Brain microvascular endothelial cell (primary cell): ENCODE results near the gene RBFOX2.
"Not testable (repeated sequence)": the region's sequence is repeated elsewhere in the genome, so short reads cannot be mapped to it uniquely, and the experiment has no call there.

Source experiments
- DNase-seq: peaks from one replicate; pipeline ENCODE4 v3.0.0-alpha.2; 2020
- H3K27ac ChIP-seq: fragments of 250-450 bp; sonication (Bioruptor Pico); 2 replicates; pipeline ENCODE4 v1.5.1; 2020; ENCODE audit warnings: mild to moderate bottlenecking, moderate library complexity
- H3K27me3 ChIP-seq: fragments of 250-450 bp; sonication (Bioruptor Pico); replicated peaks from 2 replicates; pipeline ENCODE4 v1.5.1; 2020; ENCODE audit warnings: mild to moderate bottlenecking
- H3K36me3 ChIP-seq: fragments of 250-450 bp; sonication (Bioruptor Pico); replicated peaks from 2 replicates; pipeline ENCODE4 v1.5.1; 2020; ENCODE audit warnings: mild to moderate bottlenecking
- H3K4me3 ChIP-seq: 2 replicates; pipeline ENCODE4 v1.5.1; 2011; ENCODE audit warnings: low read depth, mild to moderate bottlenecking, control low read depth, low read length, moderate library complexity
- in situ Hi-C: cut with HindIII; loops from 2 replicates; pipeline ENCODE4 v1.10.0; 2017; ENCODE audit warnings: low sequenced_read_pairs, low pct_ligation_motif_present
- TF ChIP-seq, protein P1 (sequence below): IDR thresholded peaks from 2 replicates; pipeline ENCODE4 v1.5.1; 2011; ENCODE audit warnings: low read depth, mild to moderate bottlenecking, moderate library complexity, low read length, control low read depth, inconsistent platforms; ENCODE audit errors: missing control alignments

RBFOX2 gene

DNA sequence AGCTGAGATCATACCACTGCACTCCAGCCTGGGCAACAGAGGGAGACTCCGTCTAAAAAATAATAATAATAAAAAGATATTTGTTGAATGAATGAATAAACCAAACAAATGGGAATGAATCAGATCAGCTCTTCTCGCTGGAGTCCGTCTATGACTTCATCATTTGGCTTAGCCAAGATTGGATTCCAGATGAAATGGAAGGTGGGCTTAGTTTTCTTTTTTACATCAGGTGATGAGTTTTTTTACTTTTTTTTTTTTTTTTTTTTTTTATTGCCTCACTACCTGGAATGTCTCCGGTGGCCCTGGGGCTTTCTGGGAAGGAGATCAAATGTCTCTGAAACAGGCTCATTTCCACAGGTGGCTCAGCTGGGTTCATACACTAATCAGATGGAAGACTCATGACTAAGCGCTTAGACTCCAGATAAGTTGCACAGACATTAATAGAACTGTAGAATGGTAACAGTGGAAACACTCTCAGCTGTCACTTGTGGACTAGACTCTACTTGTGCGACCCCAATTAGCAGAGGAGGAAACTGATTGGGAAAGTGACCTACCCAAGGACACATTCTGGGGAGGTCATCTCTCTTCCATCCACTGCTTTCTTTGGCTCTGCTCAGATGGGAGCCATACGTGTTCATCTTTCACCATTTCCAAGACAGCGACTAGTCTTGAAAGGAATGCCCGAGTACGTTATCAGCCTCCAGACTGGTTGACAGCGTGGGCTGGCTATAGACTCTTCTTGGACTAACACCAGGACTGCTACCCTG is 20.5 kb upstream of the RBFOX2 start:
- no peaks in the 10 kb centered on the region for H3K27me3 ChIP-seq
- H3K36me3 ChIP-seq = no peaks in the 10 kb centered on the region
- DNase-seq = peak; percentile 52
- peak overlapping the region; percentile 38 for H3K27ac ChIP-seq
- TF ChIP-seq, protein P1, sequence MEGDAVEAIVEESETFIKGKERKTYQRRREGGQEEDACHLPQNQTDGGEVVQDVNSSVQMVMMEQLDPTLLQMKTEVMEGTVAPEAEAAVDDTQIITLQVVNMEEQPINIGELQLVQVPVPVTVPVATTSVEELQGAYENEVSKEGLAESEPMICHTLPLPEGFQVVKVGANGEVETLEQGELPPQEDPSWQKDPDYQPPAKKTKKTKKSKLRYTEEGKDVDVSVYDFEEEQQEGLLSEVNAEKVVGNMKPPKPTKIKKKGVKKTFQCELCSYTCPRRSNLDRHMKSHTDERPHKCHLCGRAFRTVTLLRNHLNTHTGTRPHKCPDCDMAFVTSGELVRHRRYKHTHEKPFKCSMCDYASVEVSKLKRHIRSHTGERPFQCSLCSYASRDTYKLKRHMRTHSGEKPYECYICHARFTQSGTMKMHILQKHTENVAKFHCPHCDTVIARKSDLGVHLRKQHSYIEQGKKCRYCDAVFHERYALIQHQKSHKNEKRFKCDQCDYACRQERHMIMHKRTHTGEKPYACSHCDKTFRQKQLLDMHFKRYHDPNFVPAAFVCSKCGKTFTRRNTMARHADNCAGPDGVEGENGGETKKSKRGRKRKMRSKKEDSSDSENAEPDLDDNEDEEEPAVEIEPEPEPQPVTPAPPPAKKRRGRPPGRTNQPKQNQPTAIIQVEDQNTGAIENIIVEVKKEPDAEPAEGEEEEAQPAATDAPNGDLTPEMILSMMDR = no peak
- in situ Hi-C loops = no loop called here
- no peak overlapping the region for H3K4me3 ChIP-seq

DNA sequence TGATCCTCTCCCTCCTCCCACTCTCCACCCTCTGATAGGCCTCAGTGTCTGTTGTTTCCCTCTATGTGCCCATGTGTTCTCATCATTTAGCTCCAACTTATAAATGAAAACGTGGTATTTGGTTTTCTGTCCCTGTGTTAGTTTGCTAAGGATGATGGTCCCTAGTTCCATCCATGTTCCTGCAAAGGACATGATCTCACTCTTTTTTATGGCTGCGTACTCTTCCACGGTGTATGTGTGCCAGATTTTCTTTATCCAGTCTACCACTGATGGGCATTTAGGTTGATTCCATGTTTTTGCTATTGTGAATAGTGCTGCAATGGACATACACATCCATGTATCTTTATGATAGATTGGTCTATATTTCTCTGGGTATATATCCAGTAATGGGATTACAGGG is 15.9 kb upstream of the RBFOX2 start:
- in situ Hi-C loops, H3K27ac ChIP-seq, H3K36me3 ChIP-seq, H3K27me3 ChIP-seq, DNase-seq, H3K4me3 ChIP-seq: not testable (repeated sequence)

DNA sequence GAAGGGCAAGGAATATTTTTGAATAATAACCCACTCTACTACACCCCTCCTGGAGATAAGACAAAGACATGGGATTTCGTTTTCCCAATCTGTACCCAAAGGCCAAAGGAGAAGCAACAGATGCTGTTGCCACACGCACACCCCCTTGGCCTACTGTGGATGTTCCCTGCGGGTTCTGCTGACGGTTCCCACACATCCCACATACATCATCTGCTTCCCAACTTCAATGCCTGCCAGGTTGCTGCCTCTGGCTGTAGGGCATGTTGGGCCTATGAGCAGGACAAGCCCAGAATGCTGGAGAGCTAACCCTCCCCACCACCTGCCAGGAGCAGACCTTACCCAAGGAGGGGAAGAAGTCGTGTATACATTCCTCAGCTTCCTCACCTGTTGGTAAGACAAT is 13.6 kb upstream of the RBFOX2 start:
- TF ChIP-seq, protein P1 = no peak
- Histone ChIP-seq H3K36me3 (no peaks in the 10 kb centered on the region), H3K27me3 (no peaks in the 10 kb centered on the region), H3K27ac (no peak overlapping the region), H3K4me3 (no peak overlapping the region)
- in situ Hi-C loops = no loop called here
- DNase-seq = no peak

DNA sequence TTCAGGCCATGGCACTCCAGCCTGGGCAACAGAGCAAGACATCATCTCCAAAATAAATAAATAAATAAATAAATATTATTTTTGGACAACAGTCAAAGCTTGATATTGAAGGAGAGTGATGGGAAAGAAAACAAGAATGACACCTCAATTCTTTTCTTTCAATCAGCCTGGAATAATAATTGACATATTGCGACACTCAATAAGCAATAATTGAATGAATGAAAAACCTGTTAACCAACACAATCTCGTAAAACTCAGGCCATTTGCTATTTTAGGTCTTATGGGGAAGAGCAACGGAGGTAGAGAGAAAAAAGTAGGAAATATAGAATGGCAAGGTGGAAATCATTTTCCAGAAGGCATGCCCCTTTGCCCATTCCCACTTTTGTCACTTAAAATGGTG is 10.5 kb upstream of the RBFOX2 start:
- DNase-seq = no peak
- TF ChIP-seq, protein P1 = no peak
- Histone ChIP-seq H3K27me3 (no peaks in the 10 kb centered on the region), H3K4me3 (no peak overlapping the region), H3K27ac (no peak overlapping the region), H3K36me3 (no peaks in the 10 kb centered on the region)
- in situ Hi-C loops = no loop called here

DNA sequence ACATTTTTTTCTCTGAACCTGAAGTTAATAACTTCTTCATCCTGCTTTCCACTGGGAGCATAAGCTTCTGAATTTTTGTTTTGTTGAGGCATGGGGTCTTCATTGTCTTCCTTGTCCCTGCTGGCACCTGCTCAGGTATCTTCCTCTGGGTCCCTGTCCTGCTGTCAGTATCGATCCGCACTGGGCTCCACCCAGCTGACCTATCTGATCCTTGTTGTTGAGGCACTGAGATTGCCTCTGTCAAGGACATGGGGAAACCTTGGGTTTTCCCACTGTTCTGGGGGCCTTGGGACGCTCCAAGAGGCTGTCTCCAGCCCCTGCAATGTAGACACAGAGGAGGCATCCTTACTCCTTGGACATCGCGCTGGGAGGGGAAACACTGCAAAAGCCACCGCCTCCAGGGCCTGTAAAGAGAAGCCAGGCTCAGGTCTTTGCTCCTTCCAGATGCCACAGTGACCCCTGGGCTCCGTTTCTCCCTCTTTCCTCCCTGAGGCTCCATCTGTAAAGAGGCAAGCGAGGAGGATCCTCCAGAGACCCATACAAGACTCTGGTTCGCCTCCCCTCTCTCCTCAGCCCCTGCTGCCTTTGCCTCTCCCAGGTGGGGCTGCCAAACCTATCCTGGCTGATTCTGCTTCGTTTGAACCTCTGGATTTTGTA is 8.6 kb upstream of the RBFOX2 start:
- TF ChIP-seq, protein P1 = no peak
- H3K27me3 ChIP-seq = no peaks in the 10 kb centered on the region
- H3K27ac ChIP-seq = no peak overlapping the region
- H3K36me3 ChIP-seq = no peaks in the 10 kb centered on the region
- H3K4me3 ChIP-seq = no peak overlapping the region
- in situ Hi-C loops = no loop called here
- no peak for DNase-seq

DNA sequence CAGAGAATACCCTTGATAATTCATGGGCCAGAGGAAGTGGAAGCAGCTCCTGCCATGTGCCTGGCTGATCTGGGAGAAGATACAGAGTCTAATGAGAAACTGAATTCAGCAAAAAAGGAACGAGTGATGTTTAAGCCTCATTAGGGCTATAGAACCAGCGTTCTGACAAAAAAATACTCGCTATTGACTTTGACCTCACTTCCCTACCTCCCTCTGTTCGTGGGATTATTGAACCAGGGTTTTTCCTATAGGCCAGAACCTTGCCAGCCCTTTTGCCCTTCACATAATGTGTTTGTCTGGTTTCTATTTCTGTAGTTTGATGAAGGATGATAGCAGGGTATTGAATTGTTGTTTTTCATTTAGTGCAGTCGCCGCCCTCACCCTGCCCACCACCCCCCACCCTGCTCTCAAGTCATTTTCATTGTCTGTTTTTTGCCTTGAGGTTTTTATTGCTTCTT is 7.6 kb upstream of the RBFOX2 start:
- TF ChIP-seq, protein P1 = no peak
- H3K27ac ChIP-seq = no peak overlapping the region
- DNase-seq = no peak
- no peak overlapping the region for H3K4me3 ChIP-seq
- no peaks in the 10 kb centered on the region for H3K36me3 ChIP-seq
- no peaks in the 10 kb centered on the region for H3K27me3 ChIP-seq
- in situ Hi-C loops = no loop called here
